GM18870 (cell line): ENCODE results near the gene NINL.
"Not testable (repeated sequence)": the region's sequence is repeated elsewhere in the genome, so short reads cannot be mapped to it uniquely, and the experiment has no call there.

Experiments
- ATAC-seq: cut with Tn5 transposase; IDR thresholded peaks from one replicate; pipeline ENCODE4 v1.9.1; 2021; ENCODE audit warnings: moderate library complexity; ENCODE audit not compliant: unreplicated experiment

NINL gene

DNA sequence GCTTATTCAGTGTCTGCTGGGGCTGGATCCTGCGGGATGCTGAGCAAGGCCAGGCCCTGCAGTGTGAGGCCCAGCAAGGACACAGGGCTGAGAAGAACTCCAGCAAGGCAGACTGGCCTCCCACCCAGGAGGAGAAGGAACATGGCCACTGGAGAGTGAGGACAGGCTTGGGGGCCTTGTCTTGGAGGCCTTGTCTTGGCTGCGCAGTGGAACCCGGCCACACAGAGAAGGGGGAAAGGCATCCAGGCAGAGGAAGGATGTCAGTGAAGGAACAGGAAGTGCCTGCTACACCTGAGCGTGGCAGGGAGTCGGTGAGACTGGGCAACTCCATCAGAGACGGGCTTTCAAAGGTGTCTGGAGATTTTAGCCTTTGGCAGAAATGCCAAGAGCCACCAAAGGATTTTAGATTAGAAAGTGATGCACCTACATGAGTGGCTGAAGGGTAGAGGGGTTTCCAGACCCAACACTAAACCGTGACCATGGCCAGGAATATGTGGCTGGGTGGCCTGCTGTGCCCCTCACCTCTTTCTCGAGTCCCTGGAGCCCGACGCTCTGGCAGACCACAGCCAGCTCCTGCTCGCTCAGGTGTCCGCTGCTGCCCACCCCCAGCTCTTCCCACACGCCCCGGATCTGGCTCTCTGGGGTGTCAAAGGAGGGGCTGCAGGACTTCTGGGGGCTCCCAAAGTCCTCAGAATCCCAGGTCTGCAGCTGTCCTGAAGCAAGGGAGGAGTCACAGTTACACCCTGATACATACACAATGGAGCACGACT, 80.8 kb downstream of the NINL start:
- ATAC-seq, result no peak

DNA sequence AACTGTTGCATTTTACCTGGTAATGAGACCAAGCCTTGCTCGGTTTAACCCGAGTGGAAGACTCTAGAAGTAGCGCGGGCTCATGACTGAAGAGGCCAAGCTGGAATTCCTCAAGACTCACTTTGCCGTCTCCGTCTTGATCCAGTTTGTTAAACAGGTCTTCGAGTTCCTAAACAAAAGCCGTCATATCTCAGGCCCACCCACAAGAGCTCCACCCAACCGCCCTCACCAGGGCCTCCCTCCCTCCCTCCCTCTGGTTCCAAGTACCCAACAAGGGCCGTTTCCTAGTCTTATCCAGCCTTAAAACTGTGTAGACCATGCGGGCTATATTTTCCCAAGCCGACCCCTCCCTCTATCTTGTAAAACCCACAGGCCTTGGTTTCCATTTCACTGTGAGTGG, 81.4 kb downstream of the NINL start:
- ATAC-seq, result no peak

DNA sequence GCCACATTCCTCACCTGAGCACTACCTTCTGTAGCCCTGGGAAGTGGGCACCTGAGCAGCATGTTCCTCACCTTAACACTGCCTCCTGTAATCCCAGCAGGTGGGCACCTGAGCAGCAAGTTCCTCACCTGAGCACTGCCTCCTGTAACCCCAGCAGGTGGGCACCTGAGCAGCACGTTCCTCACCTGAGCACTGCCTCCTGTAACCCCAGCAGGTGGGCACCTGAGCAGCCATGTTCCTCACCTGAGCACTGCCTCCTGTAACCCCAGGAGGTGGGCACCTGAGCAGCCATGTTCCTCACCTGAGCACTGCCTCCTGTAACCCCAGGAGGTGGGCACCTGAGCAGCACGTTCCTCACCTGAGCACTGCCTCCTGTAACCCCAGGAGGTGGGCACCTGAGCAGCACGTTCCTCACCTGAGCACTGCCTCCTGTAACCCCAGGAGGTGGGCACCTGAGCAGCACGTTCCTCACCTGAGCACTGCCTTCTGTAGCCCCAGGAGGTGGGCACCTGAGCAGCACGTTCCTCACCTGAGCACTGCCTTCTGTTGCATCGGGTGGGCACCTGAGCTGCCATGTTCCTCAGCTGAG, 82.2 kb downstream of the NINL start:
- ATAC-seq, result not testable (repeated sequence)

DNA sequence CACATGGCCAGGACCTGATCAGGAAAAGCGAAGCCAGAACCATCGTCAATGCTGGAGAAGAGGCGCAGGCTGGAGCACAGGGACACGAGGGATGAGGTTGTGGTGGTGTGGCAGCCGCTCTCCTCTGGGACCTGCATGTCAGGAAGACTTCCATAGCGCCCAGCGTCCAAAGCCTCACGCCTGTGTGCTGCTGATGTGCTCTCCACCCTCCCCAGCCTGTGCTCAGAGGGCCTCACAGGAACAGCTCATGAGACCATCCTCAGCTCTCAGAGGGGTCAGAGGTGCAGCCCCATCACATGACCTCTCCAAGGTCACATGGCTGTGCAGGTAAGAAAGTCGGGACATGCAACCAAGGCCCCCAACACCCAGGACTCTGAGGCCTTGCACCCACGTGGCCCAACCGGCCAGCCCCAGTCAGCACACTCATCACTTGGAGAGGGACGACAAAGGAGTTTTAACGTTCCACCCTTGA, 84.4 kb downstream of the NINL start:
- no peak for ATAC-seq

DNA sequence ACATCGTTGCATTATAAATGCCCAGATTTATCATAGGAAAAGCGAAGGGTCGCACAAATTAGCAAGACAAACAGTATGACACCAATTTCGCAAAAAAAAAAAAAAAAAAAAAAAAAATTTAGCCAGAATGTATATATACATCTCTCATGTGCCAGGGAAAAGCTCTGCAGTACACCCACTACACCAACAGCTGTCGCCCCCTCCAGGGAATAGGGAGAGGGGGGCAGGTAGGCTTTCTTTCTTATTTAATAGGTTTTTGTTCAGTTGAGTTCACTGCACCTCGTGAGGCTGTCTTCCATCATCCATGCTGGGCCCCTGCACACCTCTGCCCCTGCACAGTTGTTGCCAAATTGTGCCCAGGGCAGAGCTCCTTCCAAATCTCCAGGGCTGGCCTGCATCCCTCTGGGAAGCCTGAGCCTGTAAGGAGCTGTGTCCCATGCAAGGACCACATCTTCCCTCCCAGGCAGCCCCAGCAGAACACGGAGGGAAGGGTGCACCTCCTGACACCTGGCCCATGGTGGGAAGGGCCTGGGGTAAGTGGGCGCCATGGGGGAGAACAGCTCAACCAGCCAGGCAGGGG, 85.4 kb downstream of the NINL start:
- ATAC-seq, result no peak

DNA sequence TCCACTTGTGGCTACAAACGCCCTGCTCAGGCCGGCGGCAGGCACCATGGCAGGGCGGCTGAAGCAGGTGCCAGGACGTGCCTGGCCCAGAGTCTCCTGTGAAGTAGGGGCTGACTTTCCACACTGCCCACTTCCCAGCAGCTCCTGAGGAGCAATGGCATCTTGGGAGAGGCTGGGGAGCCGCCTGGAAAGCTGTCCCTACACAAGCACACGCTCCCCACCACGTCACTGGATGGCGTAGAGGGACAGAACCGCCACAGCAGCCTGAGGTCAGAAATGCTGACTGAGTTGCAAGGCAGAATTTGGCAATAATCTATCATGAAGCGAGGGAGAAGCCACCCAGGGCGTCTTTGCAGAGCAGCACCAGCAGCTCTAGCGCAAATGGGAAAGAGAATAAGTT, 86.3 kb downstream of the NINL start:
- no peak for ATAC-seq

DNA sequence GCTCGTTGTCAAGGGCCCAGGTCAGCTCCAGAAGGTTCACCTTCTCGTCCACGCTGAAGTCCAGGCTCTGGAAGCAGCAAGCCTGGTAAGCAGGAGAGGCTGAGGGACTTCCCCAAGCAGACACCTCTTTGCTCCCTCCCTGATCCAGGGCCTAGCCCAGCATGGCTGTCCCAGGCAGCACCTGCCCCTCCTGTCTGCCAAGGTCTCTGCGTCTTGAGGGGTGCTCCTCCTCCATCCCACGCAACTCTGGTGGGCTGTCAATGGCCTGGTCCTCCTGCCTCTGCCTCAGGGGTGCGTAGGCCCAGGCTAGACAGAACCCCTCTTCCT, 87.1 kb downstream of the NINL start:
- no peak for ATAC-seq

DNA sequence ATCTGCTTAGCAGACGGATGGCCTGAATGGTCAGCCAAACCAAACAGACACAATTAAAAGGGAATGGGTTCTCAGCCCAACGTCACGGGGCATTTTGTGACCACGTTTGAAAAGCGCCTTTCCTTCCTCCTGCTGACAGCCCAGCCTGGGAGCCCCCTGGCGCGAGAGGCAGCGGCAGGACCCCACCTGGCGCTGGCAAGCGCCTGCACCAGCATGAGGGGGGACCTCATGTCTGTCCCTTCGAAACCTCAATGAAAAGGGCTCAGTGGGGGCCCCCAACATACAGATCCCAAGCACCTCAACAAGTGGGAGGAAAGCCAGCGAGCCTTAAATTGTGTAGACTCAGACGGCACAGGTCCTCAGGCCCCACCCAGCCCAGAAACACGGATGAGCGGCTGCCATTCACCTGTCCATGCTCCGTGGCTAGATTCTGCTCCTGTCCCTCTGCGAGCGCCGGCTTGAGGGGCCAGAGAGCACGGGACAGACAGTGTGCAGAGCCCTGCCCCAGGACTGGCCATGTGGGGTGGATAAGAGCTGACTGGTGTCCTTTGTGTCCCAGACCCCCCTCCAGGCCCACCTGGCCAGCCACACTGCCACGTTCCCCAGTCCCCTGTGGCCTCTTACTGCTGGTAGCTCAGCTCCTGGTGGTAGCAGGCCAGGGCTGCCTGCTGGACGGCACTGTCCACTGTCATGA, 87.6 kb downstream of the NINL start:
- ATAC-seq, result no peak

DNA sequence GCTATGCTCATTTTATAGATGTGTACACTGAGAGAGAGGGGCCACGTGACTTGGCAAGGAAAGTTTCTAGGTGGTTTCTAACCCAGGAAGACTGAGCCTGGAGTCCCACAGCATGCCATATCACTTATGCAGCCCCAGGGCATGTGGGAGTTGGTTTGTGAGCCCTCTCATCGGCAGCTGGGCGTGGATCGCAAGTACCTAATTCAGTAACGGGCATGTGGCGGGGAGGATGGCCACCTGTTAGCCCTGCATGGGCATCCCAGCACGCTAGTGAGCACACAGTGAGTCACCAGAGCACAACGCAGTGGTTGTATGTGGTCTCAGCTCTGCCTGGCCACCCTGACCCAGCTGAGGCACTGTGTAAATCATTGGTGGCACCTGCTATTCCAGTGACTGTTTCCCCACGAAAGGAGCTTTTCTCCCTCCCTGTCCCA, 88.3 kb downstream of the NINL start:
- no peak for ATAC-seq

DNA sequence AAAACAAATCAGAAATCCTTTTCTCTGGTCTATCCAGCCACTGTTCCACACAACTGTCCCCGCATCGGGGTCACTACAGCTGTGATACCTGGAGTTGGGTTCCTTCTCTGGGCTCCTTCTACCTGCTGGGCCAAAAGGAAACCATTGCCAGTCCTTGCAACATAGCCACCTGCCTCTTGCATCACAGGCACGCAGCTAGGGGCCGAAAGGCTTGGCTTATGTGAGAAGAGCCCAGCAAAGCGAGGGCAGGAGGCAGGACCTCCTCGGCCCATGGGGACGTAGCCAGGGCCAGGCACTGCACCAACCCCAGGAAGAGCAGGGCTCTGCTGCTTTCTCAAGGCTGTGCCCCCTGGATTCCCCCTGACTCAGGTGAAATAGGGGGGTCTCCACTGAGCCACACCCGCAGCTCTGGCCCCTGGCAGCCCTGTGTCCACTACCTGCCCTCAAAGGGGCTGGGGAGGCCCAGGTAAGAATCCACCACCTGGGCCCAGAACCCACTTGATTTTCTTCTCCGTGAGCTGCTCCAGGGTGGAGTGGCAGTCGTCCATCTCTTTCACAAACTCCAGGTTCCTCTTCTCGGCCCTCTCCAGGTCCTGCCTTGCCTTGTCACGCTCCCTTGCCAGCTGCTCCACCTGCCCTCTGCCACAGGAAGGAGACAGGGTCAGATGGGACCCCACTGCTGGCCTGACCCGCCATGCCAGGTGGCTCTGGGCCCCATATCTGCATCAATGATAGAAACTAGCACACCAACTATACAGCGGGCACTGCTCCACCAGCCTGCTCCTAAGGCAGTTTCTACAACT, 89.0 kb downstream of the NINL start:
- ATAC-seq, result no peak

DNA sequence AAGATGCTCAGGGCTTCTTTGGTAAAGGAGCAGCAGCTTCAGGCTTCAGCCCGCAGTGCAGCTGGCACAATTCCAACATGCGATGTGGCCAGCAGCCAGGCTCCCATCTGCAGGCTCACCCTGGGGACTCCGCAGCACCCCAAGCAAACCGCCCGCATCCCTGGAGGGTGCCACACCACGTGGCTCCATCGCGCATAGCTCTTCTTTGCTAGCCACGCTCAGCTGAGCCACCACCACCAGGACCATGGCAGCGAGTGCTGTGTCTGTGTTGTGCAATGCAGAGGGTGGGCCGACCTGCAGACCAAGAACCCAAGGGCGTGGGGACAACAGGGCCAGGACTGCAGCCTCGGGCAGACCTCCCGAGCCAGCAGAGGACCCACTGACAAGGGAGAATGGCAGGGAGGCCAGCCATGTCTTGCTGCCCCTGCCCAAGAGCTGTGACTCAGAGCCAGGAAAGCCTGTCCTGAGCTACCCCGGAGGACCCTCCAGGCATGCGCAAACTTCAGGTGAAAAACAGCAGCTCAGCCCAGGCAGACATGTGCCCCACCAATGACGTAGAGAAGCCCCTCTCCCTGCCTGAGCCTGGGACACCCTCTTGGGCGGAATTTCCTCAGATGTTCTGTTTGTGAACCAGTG, 90.0 kb downstream of the NINL start:
- no peak for ATAC-seq

DNA sequence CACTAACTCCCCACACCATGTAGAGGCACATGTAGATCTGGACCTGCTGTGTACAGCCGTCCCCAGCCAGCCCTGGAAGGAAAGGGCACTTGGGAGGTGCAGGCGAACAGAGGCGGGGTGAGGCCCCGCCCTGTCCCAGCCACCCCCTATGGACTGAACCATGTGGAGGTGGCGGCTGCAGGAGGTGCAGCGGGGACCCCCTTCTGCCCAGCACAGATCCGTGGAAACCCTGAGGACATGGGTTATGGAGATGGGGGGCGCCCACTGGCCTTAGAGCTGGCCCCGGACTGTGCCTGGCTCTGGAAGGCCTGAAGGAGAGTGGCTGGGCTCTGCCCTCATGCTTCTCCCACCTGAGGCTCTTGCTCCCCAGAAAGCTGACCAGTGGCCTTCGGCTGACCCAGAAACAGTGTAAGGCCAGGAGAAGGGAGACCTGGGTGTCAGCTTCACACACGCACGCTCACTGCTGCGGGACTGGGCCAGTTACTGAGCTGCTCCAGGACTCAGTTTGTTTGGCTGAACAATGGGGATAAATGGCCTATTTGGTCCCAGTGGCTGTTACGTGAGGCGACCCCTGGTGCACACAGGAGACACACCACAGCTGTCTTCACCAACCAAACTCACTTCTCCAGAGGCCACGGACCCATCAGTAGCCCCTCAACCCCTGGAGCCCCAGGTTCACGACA, 90.7 kb downstream of the NINL start:
- no peak for ATAC-seq

DNA sequence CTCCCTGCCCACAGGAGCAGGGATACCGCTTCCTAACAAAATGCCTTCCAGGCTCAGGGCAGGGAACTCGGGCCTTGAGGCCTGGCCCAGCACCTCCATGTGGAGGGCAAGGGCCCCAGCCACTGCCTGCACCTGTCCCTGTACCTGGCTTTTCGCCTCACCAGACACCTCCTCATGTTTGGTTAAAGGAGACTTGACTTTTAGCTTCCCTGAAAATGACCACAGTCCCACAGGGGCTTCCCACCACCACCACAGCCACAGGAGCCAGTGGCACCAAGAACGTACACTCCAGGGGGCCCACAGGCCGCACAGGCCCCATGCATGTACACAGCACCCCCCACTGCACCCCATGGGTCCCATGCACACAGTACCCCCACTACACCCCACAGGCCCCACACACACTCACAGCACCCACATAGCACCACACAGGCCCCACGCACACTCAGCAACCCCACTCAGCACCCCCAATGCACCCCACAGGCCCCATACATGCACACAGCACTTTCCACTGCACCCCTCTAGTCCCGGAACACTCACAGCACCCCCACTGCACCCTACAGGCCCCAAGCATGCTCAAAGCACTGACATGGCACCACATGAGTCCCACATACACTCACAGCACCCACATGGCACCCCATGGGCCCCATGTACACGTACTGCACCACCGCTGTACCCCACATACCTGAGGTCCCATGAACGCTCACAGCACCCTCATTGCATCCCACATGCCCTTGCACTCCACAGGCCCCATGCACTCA, 91.4 kb downstream of the NINL start:
- no peak for ATAC-seq

DNA sequence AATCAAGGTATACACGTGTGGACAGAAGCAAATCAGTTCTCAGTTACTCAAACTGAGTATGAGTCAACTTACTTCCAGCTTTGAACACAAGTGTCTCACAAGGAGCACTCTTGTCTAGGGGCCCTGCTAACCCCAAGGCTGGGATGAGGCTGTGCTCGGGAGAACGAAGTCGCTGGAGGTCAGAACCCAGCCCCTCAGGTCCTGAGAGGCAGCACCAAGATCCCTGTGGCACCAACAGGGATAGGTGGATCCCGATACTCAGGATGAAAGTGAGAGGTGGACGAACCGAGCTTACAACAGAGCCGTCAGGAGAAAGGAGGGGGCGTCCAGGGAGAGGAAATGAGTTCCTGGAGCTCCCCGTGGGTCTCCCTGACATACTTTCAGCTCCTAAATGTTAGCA, 92.2 kb downstream of the NINL start:
- no peak for ATAC-seq

DNA sequence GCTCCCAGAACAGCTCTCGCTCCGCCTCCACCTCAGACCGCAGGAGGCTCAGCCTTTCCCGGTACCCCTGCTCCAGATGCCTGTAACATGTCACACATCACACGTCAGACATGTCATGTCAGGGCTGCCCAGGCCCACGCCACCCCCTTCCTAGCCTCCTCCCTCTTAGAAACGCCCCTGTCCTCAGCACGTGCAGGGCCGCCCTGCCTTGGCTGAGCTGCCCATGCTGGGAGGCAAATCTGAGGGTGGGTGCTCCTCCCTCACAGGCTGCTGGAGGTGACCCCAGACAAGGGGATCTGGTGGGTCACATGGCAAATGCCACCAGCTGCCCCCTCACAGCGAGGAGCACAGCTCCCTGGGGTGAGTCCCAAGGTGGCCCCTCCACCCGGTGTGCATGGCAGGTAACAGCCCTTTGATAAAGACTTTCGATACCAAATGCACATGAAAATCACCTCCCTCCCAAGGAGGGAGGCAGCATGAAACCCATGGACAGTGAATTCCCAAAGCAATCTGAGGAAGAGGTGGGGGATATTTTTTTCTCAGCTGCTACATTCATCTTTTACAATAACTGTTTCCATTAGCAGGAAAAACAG, 93.8 kb downstream of the NINL start:
- no peak for ATAC-seq

DNA sequence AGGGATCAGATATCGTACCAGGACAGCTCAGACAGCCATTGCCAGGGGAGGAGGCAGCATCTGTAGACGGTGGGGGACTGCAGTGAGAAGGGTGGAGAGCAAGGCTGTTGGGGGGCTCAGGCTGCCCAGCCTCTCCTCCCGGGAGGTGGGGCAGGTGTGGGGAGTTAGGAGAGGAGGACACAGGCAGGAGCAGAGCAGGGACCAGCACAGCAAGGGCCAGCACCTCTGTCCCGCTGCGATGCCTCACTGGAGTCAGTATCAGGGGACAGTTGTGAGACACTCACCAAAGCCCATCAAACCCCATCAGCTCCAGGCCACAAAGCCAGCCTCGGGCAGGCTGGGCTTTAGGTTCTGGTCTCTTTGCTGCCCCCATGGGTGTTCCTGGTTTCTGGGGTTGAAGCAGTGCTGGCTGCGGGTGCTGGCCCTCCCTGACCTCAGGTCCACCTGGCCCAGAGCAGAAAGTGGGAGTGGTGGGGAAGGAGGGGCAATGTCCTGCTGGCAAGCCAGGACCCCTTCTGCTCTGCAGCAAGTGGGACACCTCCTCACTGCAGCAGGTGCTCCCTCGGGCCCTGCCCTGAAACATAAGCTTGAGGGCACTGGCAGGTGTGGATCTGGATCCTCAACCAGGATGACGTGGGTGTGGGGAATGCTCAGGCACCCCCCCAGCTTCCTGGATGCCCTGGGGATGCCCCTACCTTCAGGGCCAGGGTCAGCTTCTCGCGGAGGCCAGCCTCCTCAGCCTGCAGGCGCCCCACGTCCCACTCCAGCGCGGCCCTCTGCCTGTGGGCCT, 94.5 kb downstream of the NINL start:
- no peak for ATAC-seq

DNA sequence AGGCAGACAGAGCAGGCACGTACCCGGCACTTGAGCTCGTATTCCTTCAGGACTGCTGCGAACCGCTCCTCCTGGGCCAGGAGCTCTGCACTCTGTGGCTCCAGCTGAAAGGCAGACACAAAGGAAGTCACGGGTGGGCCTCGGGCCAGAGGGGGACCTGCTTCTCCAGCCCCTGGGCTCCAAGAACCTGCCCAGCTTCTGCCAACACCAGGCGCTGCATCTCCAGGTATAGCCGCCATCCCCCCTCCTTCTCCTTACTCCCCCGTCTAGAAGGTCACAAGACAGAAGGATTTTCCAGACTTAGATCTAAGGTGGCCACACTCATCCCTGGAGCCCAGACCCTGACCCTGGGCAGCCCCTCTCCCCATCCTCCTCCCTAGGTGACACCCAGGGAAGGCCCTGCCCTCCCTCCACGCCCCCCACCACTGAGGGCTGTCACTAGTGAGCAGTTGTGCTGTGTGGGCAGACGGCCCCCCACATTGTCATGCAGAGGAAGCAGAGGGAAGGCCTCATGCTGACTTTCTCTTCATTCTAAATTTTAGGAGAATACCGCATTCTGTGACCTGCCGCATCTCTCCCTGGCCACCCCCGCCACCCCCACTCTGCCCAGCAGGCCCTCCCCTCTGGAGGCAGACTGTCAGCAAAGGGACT, 96.0 kb downstream of the NINL start:
- no peak for ATAC-seq

DNA sequence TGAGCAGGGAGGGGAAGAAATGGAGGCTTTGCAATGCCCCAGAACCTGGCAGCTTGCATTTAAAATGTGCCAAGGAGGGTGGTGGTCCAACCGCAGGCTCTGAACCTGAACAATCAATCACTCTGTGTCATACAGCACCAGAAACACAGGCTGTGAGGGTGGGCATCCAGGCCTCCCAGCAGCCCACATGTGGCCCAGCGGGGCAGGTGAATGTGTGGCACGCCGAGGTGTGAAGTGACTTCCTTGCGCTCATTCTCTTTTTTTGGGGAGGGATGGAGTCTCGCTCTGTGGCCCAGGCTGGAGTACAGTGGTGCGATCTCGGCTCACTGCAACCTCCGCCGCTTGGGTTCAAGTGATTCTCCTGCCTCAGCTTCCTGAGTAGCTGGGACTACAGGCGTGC, 97.4 kb downstream of the NINL start:
- ATAC-seq, result no peak
